HepG2 (cell line): ENCODE measurements around the gene TPP2. TPM values are rescaled to one million over a fixed set of nuclear protein-coding genes. Genes with fewer than 3 reads are reported as not detected.

Experiments
- AHDC1 ChIP-seq: sonication (generic); formaldehyde crosslinking; IDR thresholded peaks from 2 replicates; pipeline ENCODE4 v1.5.1; 2020; ENCODE audit warnings: mild to moderate bottlenecking, missing genetic modification reagents, borderline replicate concordance
- CEBPG ChIP-seq: IDR thresholded peaks from 2 replicates; pipeline ENCODE4 v1.6.1; 2016
- FOSL1 ChIP-seq: sonication (generic); formaldehyde crosslinking; IDR thresholded peaks from 2 replicates; pipeline ENCODE4 v1.9.0; 2021; ENCODE audit warnings: missing genetic modification reagents, borderline replicate concordance
- HCFC1 ChIP-seq: fragments of 150-350 bp; IDR thresholded peaks from 2 replicates; pipeline ENCODE4 v1.6.1; 2014; ENCODE audit warnings: low read depth, low read length
- HMG20A ChIP-seq: IDR thresholded peaks from 2 replicates; pipeline ENCODE4 v1.6.1; 2016; ENCODE audit warnings: borderline replicate concordance
- HNF4A ChIP-seq: sonication (generic); formaldehyde crosslinking; IDR thresholded peaks from 2 replicates; pipeline ENCODE4 v1.4.0; 2020; ENCODE audit warnings: missing genetic modification reagents
- LCORL ChIP-seq, 2 experiments: fragments of 450-650 bp in 1 of 2; sonication (generic) in 1 of 2; formaldehyde crosslinking in 1 of 2; IDR thresholded peaks; 2 replicates each; pipeline versions ENCODE4 v1.5.0 to v1.6.1; 2017 to 2020; ENCODE audit warnings: antibody characterized with exemption in 1 of 2, missing genetic modification reagents in 1 of 2
- MLX ChIP-seq: IDR thresholded peaks from 2 replicates; pipeline ENCODE4 v1.6.1; 2016
- NONO ChIP-seq, 2 experiments: fragments of 450-650 bp in 1 of 2; sonication (generic) in 1 of 2; formaldehyde crosslinking in 1 of 2; IDR thresholded peaks in 1 of 2; conservative IDR thresholded peaks in 1 of 2; 2 replicates each; pipeline versions ENCODE4 v1.6.1 to v1.8.0; 2017 to 2022; ENCODE audit warnings: mild to moderate bottlenecking in 1 of 2, missing genetic modification reagents in 1 of 2, moderate library complexity in 1 of 2
- PBX2 ChIP-seq: IDR thresholded peaks from 2 replicates; pipeline ENCODE4 v1.6.1; 2016; ENCODE audit warnings: control low read depth
- SMAD1 ChIP-seq: sonication (generic); formaldehyde crosslinking; IDR thresholded peaks from 2 replicates; pipeline ENCODE4 v1.4.0; 2020; ENCODE audit warnings: missing genetic modification reagents, low read depth, mild to moderate bottlenecking, borderline replicate concordance
- SOX5 ChIP-seq: IDR thresholded peaks from 2 replicates; pipeline ENCODE4 v1.6.1; 2016; ENCODE audit warnings: borderline replicate concordance
- ZKSCAN8 ChIP-seq: IDR thresholded peaks from 2 replicates; pipeline ENCODE4 v1.6.1; 2016; ENCODE audit warnings: borderline replicate concordance, missing genetic modification reagents, missing compliant biosample characterization
- ZNF10 ChIP-seq: sonication (generic); formaldehyde crosslinking; IDR thresholded peaks from 2 replicates; pipeline ENCODE4 v1.4.0; 2020; ENCODE audit warnings: mild to moderate bottlenecking, low read depth, missing genetic modification reagents, borderline replicate concordance
- ZNF124 ChIP-seq: sonication (generic); formaldehyde crosslinking; IDR thresholded peaks from 2 replicates; pipeline ENCODE4 v1.4.0; 2020; ENCODE audit warnings: missing genetic modification reagents
- ZNF136 ChIP-seq: sonication (generic); formaldehyde crosslinking; IDR thresholded peaks from 2 replicates; pipeline ENCODE4 v1.8.1; 2022; ENCODE audit warnings: low read depth, mild to moderate bottlenecking, moderate library complexity, missing genetic modification reagents
- ZNF20 ChIP-seq: sonication (generic); formaldehyde crosslinking; IDR thresholded peaks from 2 replicates; pipeline ENCODE4 v1.4.0; 2020; ENCODE audit warnings: mild to moderate bottlenecking, moderate library complexity, missing genetic modification reagents
- ZNF292 ChIP-seq: sonication (generic); formaldehyde crosslinking; IDR thresholded peaks from 2 replicates; pipeline ENCODE4 v1.8.1; 2022; ENCODE audit warnings: mild to moderate bottlenecking, low read depth, missing genetic modification reagents, borderline replicate concordance
- ZNF335 ChIP-seq: sonication (generic); formaldehyde crosslinking; IDR thresholded peaks from 2 replicates; pipeline ENCODE4 v1.4.0; 2020; ENCODE audit warnings: missing genetic modification reagents
- ZNF644 ChIP-seq: IDR thresholded peaks from 2 replicates; pipeline ENCODE4 v1.6.1; 2016; ENCODE audit warnings: low read depth
- ZNF776 ChIP-seq: sonication (generic); formaldehyde crosslinking; IDR thresholded peaks from 2 replicates; pipeline ENCODE4 v1.4.0; 2020; ENCODE audit warnings: mild to moderate bottlenecking, missing genetic modification reagents
- polyA plus RNA-seq, 8 experiments: library from polyadenylated mRNA; depleted of rRNA in 3 of 8; stranded (reverse) in 7 of 8; unstranded in 1 of 8; fragments of >200 nt; fragmentation: Illumina TruSeq in 4 of 8; extraction: Trizol in 4 of 8; gene quantifications; 2 replicates each; pipeline versions ENCODE4 v1.2.1 to v1.2.3, GENCODE V29; 2011 to 2016; ENCODE audit warnings: low read depth in 4 of 8, missing spikeins in 1 of 8, mixed read lengths in 1 of 8; ENCODE audit not compliant: insufficient read depth in 1 of 8
- total RNA-seq, 5 experiments: library from RNA; depleted of rRNA; stranded (reverse); fragments of >200 nt; fragmentation: Illumina TruSeq; extraction: Trizol; gene quantifications; 2 replicates each; pipeline ENCODE4 v1.2.3, GENCODE V29; 2016; ENCODE audit warnings: low read depth in 1 of 5
- TF ChIP-seq, protein P1 (sequence below): sonication (generic); formaldehyde crosslinking; IDR thresholded peaks from 2 replicates; pipeline ENCODE4 v1.5.0; 2020; ENCODE audit warnings: mild to moderate bottlenecking, missing genetic modification reagents

The TPP2 gene
- total and polyA plus RNA-seq, 2 of the 13 experiments (the other 11 are each of a cell fraction or from before 2014, with no cell fraction given), result 16.4 to 52.1 TPM

DNA sequence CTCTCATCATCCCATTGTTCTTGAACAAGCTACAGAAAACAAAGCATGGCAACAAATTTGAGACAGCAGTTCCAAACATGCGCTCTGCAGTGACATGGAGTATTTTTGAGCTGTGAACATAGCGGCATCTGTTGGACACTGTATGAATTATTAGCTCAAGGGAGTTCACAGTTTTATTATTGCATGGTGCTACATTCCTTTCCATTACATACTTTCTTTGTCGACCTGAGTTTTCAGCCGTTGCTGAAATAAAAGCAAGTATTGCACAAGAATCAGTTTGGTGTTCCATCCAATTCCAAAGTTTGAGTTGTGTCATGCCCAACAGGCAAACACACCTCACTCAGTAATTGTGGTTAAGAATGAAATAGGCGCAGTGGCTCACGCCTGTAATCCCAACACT is 128.1 kb downstream of the TPP2 start (continued):
- no peak for TF ChIP-seq FOSL1 (CRISPR knock-in tag)
- peak; percentile 92 for TF ChIP-seq CEBPG
- TF ChIP-seq HMG20A (CRISPR knock-in tag), result no peak
- TF ChIP-seq ZNF335 (CRISPR knock-in tag), result no peak
- no peak for TF ChIP-seq MLX (CRISPR knock-in tag)
- TF ChIP-seq PBX2 (CRISPR knock-in tag), result no peak
- peak; percentile 32; the same call in 1 of the 2 replicates for TF ChIP-seq ZKSCAN8 (CRISPR knock-in tag)
- TF ChIP-seq SOX5, result peak; percentile 17; the same call in 1 of the 2 replicates
- TF ChIP-seq ZNF776 (CRISPR knock-in tag), result no peak
- TF ChIP-seq, protein P1, sequence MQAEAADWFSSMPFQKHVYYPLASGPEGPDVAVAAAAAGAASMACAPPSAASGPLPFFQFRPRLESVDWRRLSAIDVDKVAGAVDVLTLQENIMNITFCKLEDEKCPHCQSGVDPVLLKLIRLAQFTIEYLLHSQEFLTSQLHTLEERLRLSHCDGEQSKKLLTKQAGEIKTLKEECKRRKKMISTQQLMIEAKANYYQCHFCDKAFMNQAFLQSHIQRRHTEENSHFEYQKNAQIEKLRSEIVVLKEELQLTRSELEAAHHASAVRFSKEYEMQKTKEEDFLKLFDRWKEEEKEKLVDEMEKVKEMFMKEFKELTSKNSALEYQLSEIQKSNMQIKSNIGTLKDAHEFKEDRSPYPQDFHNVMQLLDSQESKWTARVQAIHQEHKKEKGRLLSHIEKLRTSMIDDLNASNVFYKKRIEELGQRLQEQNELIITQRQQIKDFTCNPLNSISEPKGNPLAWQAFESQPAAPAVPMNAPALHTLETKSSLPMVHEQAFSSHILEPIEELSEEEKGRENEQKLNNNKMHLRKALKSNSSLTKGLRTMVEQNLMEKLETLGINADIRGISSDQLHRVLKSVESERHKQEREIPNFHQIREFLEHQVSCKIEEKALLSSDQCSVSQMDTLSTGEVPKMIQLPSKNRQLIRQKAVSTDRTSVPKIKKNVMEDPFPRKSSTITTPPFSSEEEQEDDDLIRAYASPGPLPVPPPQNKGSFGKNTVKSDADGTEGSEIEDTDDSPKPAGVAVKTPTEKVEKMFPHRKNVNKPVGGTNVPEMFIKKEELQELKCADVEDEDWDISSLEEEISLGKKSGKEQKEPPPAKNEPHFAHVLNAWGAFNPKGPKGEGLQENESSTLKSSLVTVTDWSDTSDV, result no peak
- no peak for TF ChIP-seq LCORL (IDR thresholded peaks at IDR 0.05)
- no peak for TF ChIP-seq LCORL (CRISPR knock-in tag; IDR thresholded peaks at IDR 0.05)
- no peak for TF ChIP-seq ZNF292 (CRISPR knock-in tag)
- TF ChIP-seq ZNF644 (CRISPR knock-in tag), result peak; percentile 77
- no peak for TF ChIP-seq SMAD1 (CRISPR knock-in tag)
- peak; percentile 75 for TF ChIP-seq HNF4A (CRISPR knock-in tag)
- TF ChIP-seq ZNF10, result no peak
- TF ChIP-seq AHDC1 (CRISPR knock-in tag), result no peak
- no peak for TF ChIP-seq ZNF20 (CRISPR knock-in tag)
- no peak for TF ChIP-seq ZNF136 (CRISPR knock-in tag)
- TF ChIP-seq NONO (IDR thresholded peaks at IDR 0.05), result no peak
- TF ChIP-seq NONO (CRISPR knock-in tag; conservative IDR thresholded peaks at IDR 0.05), result 0 out of 2 replicates have a peak, but pooled peaks have one; percentile 33
- no peak for TF ChIP-seq HCFC1
- 0 out of 2 replicates have a peak, but pooled peaks have one; percentile 29 for TF ChIP-seq ZNF124 (CRISPR knock-in tag)
